ENCODE data around the gene PDE4D.

DNA sequence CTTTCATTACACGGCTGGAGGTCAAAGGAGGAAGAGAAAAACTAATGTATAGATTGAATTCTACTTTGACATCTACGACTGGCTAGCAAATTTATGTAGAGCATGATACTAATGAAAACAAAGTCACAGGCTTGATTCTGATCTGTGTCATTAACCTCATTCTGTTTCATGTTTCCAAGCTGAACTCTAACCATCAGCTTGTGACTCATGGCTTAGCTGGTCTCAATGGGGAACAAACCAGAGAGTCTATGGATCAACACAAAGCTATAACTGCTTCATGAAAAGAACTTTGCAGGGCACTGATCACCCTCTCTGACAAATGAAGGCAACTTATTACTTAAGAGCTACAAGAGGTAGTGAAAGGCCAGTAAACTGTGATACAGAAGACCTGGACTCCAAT lies 23.6 kb upstream of the PDE4D start:
- TF ChIP-seq CTCF (IDR thresholded peaks at IDR 0.05) (no peak), POLR2A (IDR thresholded peaks at IDR 0.05) (no peak)

Data from right lobe of liver (tissue), 4 donors.